Measurements from ENCODE around the gene ERI2. TPM values are rescaled to one million over a fixed set of nuclear protein-coding genes. Genes with fewer than 3 reads are reported as not detected.

Gene ERI2
- total RNA-seq, 4 donors from 2014 or later = 11.0 to 21.8 (median 18.0) TPM

DNA sequence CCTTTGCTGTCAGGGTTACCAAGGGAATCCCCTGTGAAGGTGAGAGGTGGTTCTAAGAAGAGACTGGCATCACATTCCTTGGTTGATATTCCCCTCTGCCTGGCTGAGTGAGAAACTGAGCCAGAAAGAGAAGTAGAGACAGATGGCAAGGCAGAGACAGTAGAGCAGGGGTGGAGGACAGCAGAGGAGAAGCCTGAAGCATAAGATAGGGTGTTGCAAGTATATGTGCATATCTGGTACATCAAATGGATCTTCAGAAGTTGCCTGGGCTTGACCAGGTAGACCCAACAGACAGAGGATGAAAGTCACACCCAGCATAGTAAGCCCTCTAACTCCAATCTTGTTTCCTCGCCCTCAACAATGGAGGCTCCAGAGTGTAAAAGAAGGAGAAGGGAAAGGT, 56.8 kb downstream of the ERI2 start:
- no peak for DNase-seq (ENCODE audit: low spot score in 2 of 2)
- Histone ChIP-seq H3K9me3 (no peaks in the 10 kb centered on the region), H3K36me3 (no peaks in the 10 kb centered on the region), H3K27ac (no peak overlapping the region), H3K27me3 (no peaks in the 10 kb centered on the region), H3K4me1 (no peaks in the 10 kb centered on the region), H3K4me3 (no peak overlapping the region)
- TF ChIP-seq POLR2AphosphoS5 (IDR thresholded peaks at IDR 0.05) = no peak
- TF ChIP-seq POLR2A (IDR thresholded peaks at IDR 0.05) = no peak
- TF ChIP-seq, protein P1, sequence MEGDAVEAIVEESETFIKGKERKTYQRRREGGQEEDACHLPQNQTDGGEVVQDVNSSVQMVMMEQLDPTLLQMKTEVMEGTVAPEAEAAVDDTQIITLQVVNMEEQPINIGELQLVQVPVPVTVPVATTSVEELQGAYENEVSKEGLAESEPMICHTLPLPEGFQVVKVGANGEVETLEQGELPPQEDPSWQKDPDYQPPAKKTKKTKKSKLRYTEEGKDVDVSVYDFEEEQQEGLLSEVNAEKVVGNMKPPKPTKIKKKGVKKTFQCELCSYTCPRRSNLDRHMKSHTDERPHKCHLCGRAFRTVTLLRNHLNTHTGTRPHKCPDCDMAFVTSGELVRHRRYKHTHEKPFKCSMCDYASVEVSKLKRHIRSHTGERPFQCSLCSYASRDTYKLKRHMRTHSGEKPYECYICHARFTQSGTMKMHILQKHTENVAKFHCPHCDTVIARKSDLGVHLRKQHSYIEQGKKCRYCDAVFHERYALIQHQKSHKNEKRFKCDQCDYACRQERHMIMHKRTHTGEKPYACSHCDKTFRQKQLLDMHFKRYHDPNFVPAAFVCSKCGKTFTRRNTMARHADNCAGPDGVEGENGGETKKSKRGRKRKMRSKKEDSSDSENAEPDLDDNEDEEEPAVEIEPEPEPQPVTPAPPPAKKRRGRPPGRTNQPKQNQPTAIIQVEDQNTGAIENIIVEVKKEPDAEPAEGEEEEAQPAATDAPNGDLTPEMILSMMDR (IDR thresholded peaks at IDR 0.05) = no peak
- TF ChIP-seq EP300 (IDR thresholded peaks at IDR 0.05) = no peak
- WGBS = 93% methylated on average over 1 of the region's 1 CpG

DNA sequence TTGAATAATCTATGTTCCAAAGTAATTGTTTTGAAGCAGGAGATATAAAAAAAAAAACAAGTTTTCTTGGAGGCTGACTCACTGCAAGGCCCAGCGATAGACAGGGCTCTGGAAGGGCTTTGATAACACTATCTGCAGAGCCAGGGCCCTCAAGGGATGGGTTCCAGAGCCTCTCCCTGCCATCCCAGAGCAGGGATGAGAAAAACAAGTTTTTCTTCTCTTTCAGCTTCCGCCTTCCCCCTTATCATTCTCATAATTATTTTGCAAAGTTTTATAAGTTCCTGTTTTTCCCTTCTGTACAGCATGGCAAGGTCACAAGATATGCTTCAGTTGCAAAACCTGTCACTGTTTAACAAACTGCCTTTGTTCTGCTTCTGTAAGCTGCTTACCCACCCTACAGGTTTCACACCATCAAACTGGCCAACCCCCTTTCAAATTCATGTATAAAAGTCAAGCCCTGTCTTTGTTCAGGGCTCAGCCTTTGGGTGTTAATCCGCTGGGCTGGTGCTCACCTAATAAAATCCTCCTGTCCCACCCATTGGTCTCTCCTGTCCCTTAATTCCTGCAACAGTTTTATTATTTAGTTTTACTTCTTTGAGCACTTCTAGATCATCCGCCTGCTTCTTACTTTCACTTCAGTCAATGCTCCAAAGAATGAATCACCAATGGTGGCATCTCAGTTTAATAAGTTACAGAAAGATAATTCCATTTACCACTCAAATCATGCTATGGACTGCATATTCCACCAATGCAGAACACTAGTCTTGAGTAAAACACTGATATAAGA, 59.0 kb downstream of the ERI2 start:
- DNase-seq (ENCODE audit: low spot score in 2 of 2) = no peak
- no peak overlapping the region for H3K27ac ChIP-seq
- H3K4me3 ChIP-seq = no peak overlapping the region
- no peaks in the 10 kb centered on the region for H3K9me3 ChIP-seq
- no peaks in the 10 kb centered on the region for H3K36me3 ChIP-seq
- 79% methylated on average over 4 of the region's 4 CpGs for WGBS
- H3K4me1 ChIP-seq = no peaks in the 10 kb centered on the region
- TF ChIP-seq, protein P1 (IDR thresholded peaks at IDR 0.05) = no peak
- no peak for TF ChIP-seq POLR2AphosphoS5 (IDR thresholded peaks at IDR 0.05)
- TF ChIP-seq POLR2A (IDR thresholded peaks at IDR 0.05) = no peak
- no peak for TF ChIP-seq EP300 (IDR thresholded peaks at IDR 0.05)
- no peaks in the 10 kb centered on the region for H3K27me3 ChIP-seq

DNA sequence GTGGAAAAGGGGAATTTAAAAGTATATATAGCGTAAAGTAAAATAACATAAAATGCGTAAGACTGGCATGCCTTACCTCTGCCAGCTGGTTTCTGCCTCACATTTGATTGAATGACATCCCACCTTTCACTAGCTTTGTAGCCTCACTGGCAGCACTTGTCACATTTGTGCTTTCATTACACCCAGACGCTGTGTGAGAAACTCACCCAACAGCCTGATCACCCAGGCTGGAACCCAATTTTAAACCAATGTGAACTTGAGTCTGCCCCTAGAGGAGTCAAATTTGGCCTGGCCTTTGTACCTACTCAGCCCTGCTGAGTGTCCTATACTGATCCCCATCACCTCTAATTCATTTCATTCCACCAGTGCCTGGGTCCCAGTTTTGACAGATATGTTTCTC, 59.8 kb downstream of the ERI2 start:
- TF ChIP-seq POLR2AphosphoS5 (IDR thresholded peaks at IDR 0.05) = no peak
- TF ChIP-seq EP300 (IDR thresholded peaks at IDR 0.05) = no peak
- TF ChIP-seq, protein P1 (IDR thresholded peaks at IDR 0.05) = no peak
- TF ChIP-seq POLR2A (IDR thresholded peaks at IDR 0.05) = no peak
- Histone ChIP-seq H3K27me3 (no peaks in the 10 kb centered on the region), H3K36me3 (no peaks in the 10 kb centered on the region), H3K4me1 (no peaks in the 10 kb centered on the region), H3K9me3 (no peaks in the 10 kb centered on the region), H3K4me3 (no peak overlapping the region), H3K27ac (no peak overlapping the region)
- 97% methylated on average over 3 of the region's 3 CpGs for WGBS
- DNase-seq (ENCODE audit: low spot score in 2 of 2) = no peak

Other genes starting within 250 kb of the ERI2 start
- under 1 TPM in 1 of 4 donors, not detected in 3; 0.32 TPM for gene ACSM2B, start 230.1 kb downstream of the ERI2 start, total RNA-seq
- gene ACSM1, start 108.8 kb downstream of the ERI2 start, total RNA-seq = 1 to 10 TPM in 2 of 4 donors, under 1 TPM in 2; 0.52 to 2.8 (median 1.1) TPM
- gene THUMPD1, start 64.7 kb downstream of the ERI2 start, total RNA-seq = 10 to 100 TPM; 63.4 to 71.9 (median 64.1) TPM
- 10 to 100 TPM in 3 of 4 donors, 1 to 10 TPM in 1; 5.2 to 11.7 (median 11.0) TPM for gene ACSM3, start 42.5 kb downstream of the ERI2 start, total RNA-seq
- 1 to 10 TPM; 3.5 to 9.1 (median 3.9) TPM for gene REXO5, start 55 bp upstream of the ERI2 start, total RNA-seq
- gene DCUN1D3, start 93.9 kb upstream of the ERI2 start, total RNA-seq = 10 to 100 TPM; 16.6 to 31.8 (median 21.1) TPM
- gene LYRM1, start 94.3 kb upstream of the ERI2 start, total RNA-seq = 10 to 100 TPM; 17.4 to 37.3 (median 30.0) TPM